ENCODE data around the gene MID1IP1.

Gene MID1IP1

DNA sequence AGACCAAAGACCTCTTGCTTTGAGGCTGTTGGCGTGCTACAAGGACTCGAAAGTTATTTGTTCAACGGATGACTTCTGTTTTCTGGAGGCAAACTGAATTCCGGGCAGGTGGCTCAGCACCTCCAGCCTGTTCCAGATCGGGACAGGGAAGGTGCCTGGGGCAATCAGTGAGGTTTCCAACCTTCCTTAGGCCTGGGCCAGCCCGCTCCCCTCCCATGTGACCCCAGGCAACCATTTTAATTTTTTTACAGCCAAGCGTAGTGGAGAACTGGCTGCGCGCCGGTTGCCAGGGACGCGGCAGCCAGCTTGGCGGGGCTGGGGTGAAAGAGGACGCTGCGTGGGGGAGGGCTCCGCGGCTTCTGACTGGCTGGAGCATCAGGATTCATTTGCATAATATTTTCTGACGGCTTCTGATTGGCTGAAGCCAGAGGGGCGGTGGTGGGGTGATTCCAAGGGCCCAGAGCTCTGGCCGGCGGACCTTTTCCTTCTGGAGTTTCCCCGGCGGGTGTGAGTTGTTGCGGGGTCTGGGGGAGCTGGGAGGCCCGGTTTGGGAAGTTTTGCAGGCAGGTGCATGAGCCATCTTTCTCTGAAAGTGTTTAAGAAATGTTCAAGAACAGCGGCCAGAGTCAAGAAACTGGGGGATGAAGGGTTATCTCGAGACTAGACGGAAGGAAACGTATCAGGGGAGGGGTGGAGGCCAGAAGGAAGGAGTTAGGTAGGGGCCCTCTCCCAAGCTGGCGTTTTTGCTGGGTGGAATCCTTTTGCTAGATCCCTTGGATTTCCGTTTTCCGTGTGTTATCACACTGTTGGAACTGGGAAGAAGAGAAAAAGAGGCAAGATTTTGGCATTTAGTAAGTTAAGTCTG lies at the start of gene MID1IP1:
Gene MID1IP1, plus strand, starts transcription at position 479 of the 865 bp plus-strand sequence. CDS start 3,488 bp downstream, outside the sequence.
- no peaks in the 10 kb centered on the region for H3K27me3 ChIP-seq (ENCODE audit: insufficient read depth, low read length)
- peak within 1 kb of the TSS; percentile 92 for H3K4me3 ChIP-seq (ENCODE audit: low read depth, low read length)
- H3K79me2 ChIP-seq (ENCODE audit: control insufficient read depth, insufficient read depth, low read length, unreplicated experiment): peaks cover 30% of the 10 kb centered on the region
- H3K36me3 ChIP-seq (ENCODE audit: insufficient read depth, low read length): no peaks in the 10 kb centered on the region
- H2AFZ ChIP-seq (ENCODE audit: low read length, unreplicated experiment): no peak within 1 kb of the TSS
- H3K4me1 ChIP-seq (ENCODE audit: control insufficient read depth, insufficient read depth, low read length, unreplicated experiment): peaks cover 16% of the 10 kb centered on the region
- H3K27ac ChIP-seq (ENCODE audit: low read depth, low read length): peak within 1 kb of the TSS; percentile 91

GRCh38 chrX:38754102-38754790 lies 47.0 kb upstream of the MID1IP1 start:
- H3K27ac ChIP-seq (ENCODE audit: low read depth, low read length): no peak overlapping the region
- no peaks in the 10 kb centered on the region for H3K4me1 ChIP-seq (ENCODE audit: control insufficient read depth, insufficient read depth, low read length, unreplicated experiment)
- H3K36me3 ChIP-seq (ENCODE audit: insufficient read depth, low read length): no peaks in the 10 kb centered on the region
- no peaks in the 10 kb centered on the region for H3K27me3 ChIP-seq (ENCODE audit: insufficient read depth, low read length)
- no peak overlapping the region for H3K4me3 ChIP-seq (ENCODE audit: low read depth, low read length)
- H2AFZ ChIP-seq (ENCODE audit: low read length, unreplicated experiment): no peak overlapping the region
- no peaks in the 10 kb centered on the region for H3K79me2 ChIP-seq (ENCODE audit: control insufficient read depth, insufficient read depth, low read length, unreplicated experiment)

GRCh38 chrX:38754818-38755718 lies 46.2 kb upstream of the MID1IP1 start:
- Histone ChIP-seq H2AFZ (ENCODE audit: low read length, unreplicated experiment) (no peak overlapping the region), H3K79me2 (ENCODE audit: control insufficient read depth, insufficient read depth, low read length, unreplicated experiment) (no peaks in the 10 kb centered on the region), H3K4me1 (ENCODE audit: control insufficient read depth, insufficient read depth, low read length, unreplicated experiment) (no peaks in the 10 kb centered on the region), H3K27me3 (ENCODE audit: insufficient read depth, low read length) (no peaks in the 10 kb centered on the region), H3K27ac (ENCODE audit: low read depth, low read length) (no peak overlapping the region), H3K36me3 (ENCODE audit: insufficient read depth, low read length) (no peaks in the 10 kb centered on the region), H3K4me3 (ENCODE audit: low read depth, low read length) (no peak overlapping the region)

- no peaks in the 10 kb centered on the region for H3K36me3 ChIP-seq (ENCODE audit: insufficient read depth, low read length)
- no peaks in the 10 kb centered on the region for H3K4me1 ChIP-seq (ENCODE audit: control insufficient read depth, insufficient read depth, low read length, unreplicated experiment)
- H2AFZ ChIP-seq (ENCODE audit: low read length, unreplicated experiment): no peak overlapping the region
- no peak overlapping the region for H3K27ac ChIP-seq (ENCODE audit: low read depth, low read length)
- no peaks in the 10 kb centered on the region for H3K27me3 ChIP-seq (ENCODE audit: insufficient read depth, low read length)
- H3K79me2 ChIP-seq (ENCODE audit: control insufficient read depth, insufficient read depth, low read length, unreplicated experiment): no peaks in the 10 kb centered on the region
- no peak overlapping the region for H3K4me3 ChIP-seq (ENCODE audit: low read depth, low read length)
Measured at GRCh38 chrX:38760883-38761282, 40.4 kb upstream of the MID1IP1 start.

DNA sequence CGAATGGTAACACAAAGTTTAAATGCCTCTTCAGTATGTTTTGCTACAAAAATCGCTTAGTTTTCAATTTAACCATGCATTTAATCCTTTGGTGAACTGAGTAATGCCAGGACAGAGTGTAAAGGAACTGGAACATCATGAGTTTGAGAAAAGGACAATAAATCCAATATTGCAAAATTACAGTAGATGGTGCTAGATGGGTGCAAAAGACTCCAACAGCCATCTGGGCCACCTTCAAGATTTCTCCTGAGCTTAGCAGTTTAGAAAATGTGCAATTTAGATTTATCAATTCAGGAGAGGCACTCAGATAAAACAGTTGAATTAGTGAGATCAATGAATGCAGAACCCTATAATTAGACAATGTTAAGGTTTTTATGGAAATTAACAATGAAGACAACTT lies 33.2 kb upstream of the MID1IP1 start:
- Histone ChIP-seq H2AFZ (ENCODE audit: low read length, unreplicated experiment) (no peak overlapping the region), H3K79me2 (ENCODE audit: control insufficient read depth, insufficient read depth, low read length, unreplicated experiment) (no peaks in the 10 kb centered on the region), H3K27me3 (ENCODE audit: insufficient read depth, low read length) (no peaks in the 10 kb centered on the region), H3K4me3 (ENCODE audit: low read depth, low read length) (no peak overlapping the region), H3K4me1 (ENCODE audit: control insufficient read depth, insufficient read depth, low read length, unreplicated experiment) (no peaks in the 10 kb centered on the region), H3K27ac (ENCODE audit: low read depth, low read length) (no peak overlapping the region), H3K36me3 (ENCODE audit: insufficient read depth, low read length) (no peaks in the 10 kb centered on the region)

DNA sequence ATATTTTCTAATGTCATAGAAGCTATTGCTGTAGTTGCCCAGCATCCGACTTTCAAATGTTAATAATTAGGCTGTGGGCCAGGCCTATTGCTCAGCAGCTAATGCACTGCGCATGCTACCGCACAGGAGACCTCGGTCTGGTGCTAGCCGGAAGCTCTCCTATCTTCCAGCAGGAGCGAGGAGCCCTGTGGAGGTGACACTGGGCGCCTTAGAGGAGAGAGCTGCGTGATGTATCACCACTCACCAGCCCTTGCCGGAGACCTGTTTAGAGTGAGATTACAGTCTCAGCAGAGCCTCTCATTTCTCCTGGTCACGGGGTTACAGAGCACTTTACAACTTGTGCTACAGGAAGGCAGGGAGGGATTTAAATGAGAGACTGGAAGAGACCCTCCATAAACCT lies 31.1 kb upstream of the MID1IP1 start:
- no peak overlapping the region for H3K4me3 ChIP-seq (ENCODE audit: low read depth, low read length)
- no peaks in the 10 kb centered on the region for H3K79me2 ChIP-seq (ENCODE audit: control insufficient read depth, insufficient read depth, low read length, unreplicated experiment)
- no peaks in the 10 kb centered on the region for H3K36me3 ChIP-seq (ENCODE audit: insufficient read depth, low read length)
- H3K4me1 ChIP-seq (ENCODE audit: control insufficient read depth, insufficient read depth, low read length, unreplicated experiment): no peaks in the 10 kb centered on the region
- H3K27ac ChIP-seq (ENCODE audit: low read depth, low read length): no peak overlapping the region
- H2AFZ ChIP-seq (ENCODE audit: low read length, unreplicated experiment): no peak overlapping the region
- no peaks in the 10 kb centered on the region for H3K27me3 ChIP-seq (ENCODE audit: insufficient read depth, low read length)

DNA sequence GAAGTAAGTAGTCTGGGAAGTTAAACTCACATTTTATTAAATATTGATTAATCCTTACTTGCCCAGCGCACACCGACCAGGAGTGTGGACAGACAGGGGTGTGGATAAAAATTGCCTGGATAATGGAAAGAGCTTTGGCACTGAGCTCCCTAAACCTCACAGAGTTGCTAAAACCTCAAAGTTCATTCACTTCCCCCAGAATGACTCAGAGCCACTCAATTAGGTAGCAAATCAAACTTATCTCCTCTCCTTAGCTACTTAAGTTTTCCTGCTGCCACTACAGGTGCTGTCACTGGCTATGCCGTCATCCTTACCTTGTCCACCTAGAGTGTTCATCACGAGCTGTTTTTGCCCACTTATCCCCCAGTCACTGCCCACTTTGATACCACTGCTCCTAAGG lies 27.0 kb upstream of the MID1IP1 start:
- no peak overlapping the region for H3K27ac ChIP-seq (ENCODE audit: low read depth, low read length)
- no peaks in the 10 kb centered on the region for H3K4me1 ChIP-seq (ENCODE audit: control insufficient read depth, insufficient read depth, low read length, unreplicated experiment)
- no peaks in the 10 kb centered on the region for H3K36me3 ChIP-seq (ENCODE audit: insufficient read depth, low read length)
- no peak overlapping the region for H2AFZ ChIP-seq (ENCODE audit: low read length, unreplicated experiment)
- H3K79me2 ChIP-seq (ENCODE audit: control insufficient read depth, insufficient read depth, low read length, unreplicated experiment): no peaks in the 10 kb centered on the region
- no peak overlapping the region for H3K4me3 ChIP-seq (ENCODE audit: low read depth, low read length)
- H3K27me3 ChIP-seq (ENCODE audit: insufficient read depth, low read length): no peaks in the 10 kb centered on the region

- H3K27ac ChIP-seq (ENCODE audit: low read depth, low read length): no peak overlapping the region
- no peak overlapping the region for H2AFZ ChIP-seq (ENCODE audit: low read length, unreplicated experiment)
- no peak overlapping the region for H3K4me3 ChIP-seq (ENCODE audit: low read depth, low read length)
- no peaks in the 10 kb centered on the region for H3K36me3 ChIP-seq (ENCODE audit: insufficient read depth, low read length)
- H3K79me2 ChIP-seq (ENCODE audit: control insufficient read depth, insufficient read depth, low read length, unreplicated experiment): no peaks in the 10 kb centered on the region
- no peaks in the 10 kb centered on the region for H3K27me3 ChIP-seq (ENCODE audit: insufficient read depth, low read length)
- peaks cover 16% of the 10 kb centered on the region for H3K4me1 ChIP-seq (ENCODE audit: control insufficient read depth, insufficient read depth, low read length, unreplicated experiment)
Measured at GRCh38 chrX:38796946-38797345, 4.3 kb upstream of the MID1IP1 start.

- H3K27ac ChIP-seq (ENCODE audit: low read depth, low read length): peak overlapping the region; percentile 61
- H3K36me3 ChIP-seq (ENCODE audit: insufficient read depth, low read length): no peaks in the 10 kb centered on the region
Measured at GRCh38 chrX:38798956-38799355, 2.3 kb upstream of the MID1IP1 start.

DNA sequence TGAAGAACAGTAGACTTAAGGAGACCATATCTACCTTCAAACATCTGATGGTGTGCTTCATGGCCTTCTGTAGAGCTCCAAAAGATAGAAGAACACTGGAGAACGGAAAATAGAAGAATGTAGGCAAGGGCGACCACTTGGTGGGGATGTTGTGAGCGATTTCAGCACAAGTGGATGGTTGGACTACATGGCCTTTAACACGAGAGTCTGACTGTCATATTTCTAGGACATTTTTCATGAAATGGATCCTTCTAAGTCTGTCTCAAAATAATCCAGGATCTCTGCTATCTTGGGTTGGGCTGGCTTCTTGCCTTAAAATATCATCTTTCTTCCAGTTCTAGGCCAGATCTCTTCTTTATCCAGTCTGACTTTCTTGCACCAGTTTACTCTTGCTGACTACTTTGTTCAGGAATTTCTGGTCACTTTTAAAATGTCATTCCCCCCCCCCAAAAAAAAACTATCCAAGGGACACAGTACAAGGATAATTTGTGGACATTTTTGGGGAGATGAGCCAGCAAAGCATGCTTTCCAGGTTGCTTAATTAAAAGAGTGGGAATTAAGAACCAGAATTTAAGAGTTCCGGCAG lies 1.2 kb upstream of the MID1IP1 start:
- peaks cover 21% of the 10 kb centered on the region for H3K79me2 ChIP-seq (ENCODE audit: control insufficient read depth, insufficient read depth, low read length, unreplicated experiment)

More at GRCh38 chrX:38798956-38799355, 2.3 kb upstream of the MID1IP1 start:
- peaks cover 12% of the 10 kb centered on the region for H3K79me2 ChIP-seq (ENCODE audit: control insufficient read depth, insufficient read depth, low read length, unreplicated experiment)
- no peak overlapping the region for H3K4me3 ChIP-seq (ENCODE audit: low read depth, low read length)
- H3K27me3 ChIP-seq (ENCODE audit: insufficient read depth, low read length): no peaks in the 10 kb centered on the region
- no peak overlapping the region for H2AFZ ChIP-seq (ENCODE audit: low read length, unreplicated experiment)
- H3K4me1 ChIP-seq (ENCODE audit: control insufficient read depth, insufficient read depth, low read length, unreplicated experiment): peaks cover 16% of the 10 kb centered on the region

More for the DNA sequence above, 1.2 kb upstream of the MID1IP1 start:
- H3K4me3 ChIP-seq (ENCODE audit: low read depth, low read length): no peak overlapping the region
- H3K27ac ChIP-seq (ENCODE audit: low read depth, low read length): no peak overlapping the region
- H2AFZ ChIP-seq (ENCODE audit: low read length, unreplicated experiment): no peak overlapping the region
- peaks cover 16% of the 10 kb centered on the region for H3K4me1 ChIP-seq (ENCODE audit: control insufficient read depth, insufficient read depth, low read length, unreplicated experiment)
- no peaks in the 10 kb centered on the region for H3K27me3 ChIP-seq (ENCODE audit: insufficient read depth, low read length)
- no peaks in the 10 kb centered on the region for H3K36me3 ChIP-seq (ENCODE audit: insufficient read depth, low read length)
